ENCODE results near the gene DCDC2C.

DNA sequence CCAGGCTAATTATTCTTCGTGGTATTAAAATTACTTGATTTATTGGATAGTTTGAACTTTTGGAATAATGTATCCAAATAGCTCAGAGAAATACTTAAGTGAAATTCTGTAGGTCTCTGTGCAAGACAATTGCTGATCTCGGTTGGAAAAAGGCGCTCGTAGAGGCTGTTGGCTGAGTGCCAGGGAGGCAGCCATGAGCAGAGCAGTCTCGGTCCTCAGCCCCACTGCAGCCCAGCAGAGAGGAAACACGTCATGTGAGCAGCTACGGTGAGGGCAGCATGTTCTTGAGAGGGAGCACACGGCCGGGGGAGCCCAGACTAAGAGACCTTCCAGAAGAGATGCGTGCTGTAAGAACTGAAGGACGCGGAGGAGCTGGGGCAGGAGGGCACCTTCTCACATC lies 42.5 kb downstream of the DCDC2C start:
- TF ChIP-seq, protein P1, sequence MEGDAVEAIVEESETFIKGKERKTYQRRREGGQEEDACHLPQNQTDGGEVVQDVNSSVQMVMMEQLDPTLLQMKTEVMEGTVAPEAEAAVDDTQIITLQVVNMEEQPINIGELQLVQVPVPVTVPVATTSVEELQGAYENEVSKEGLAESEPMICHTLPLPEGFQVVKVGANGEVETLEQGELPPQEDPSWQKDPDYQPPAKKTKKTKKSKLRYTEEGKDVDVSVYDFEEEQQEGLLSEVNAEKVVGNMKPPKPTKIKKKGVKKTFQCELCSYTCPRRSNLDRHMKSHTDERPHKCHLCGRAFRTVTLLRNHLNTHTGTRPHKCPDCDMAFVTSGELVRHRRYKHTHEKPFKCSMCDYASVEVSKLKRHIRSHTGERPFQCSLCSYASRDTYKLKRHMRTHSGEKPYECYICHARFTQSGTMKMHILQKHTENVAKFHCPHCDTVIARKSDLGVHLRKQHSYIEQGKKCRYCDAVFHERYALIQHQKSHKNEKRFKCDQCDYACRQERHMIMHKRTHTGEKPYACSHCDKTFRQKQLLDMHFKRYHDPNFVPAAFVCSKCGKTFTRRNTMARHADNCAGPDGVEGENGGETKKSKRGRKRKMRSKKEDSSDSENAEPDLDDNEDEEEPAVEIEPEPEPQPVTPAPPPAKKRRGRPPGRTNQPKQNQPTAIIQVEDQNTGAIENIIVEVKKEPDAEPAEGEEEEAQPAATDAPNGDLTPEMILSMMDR (IDR thresholded peaks at IDR 0.05): no peak
- TF ChIP-seq POLR2AphosphoS5 (IDR thresholded peaks at IDR 0.05) (no peak), POLR2A (IDR thresholded peaks at IDR 0.05) (no peak)

Measured in prostate gland (tissue), 2 donors.